ENCODE measurements around the gene DOCK3. TPM values are rescaled to one million over a fixed set of nuclear protein-coding genes. Genes with fewer than 3 reads are reported as not detected.

Gene DOCK3
- total and polyA plus RNA-seq, 2 of the 4 experiments (the other 2 are of a cell fraction) = under 0.01 to 0.12 TPM

DNA sequence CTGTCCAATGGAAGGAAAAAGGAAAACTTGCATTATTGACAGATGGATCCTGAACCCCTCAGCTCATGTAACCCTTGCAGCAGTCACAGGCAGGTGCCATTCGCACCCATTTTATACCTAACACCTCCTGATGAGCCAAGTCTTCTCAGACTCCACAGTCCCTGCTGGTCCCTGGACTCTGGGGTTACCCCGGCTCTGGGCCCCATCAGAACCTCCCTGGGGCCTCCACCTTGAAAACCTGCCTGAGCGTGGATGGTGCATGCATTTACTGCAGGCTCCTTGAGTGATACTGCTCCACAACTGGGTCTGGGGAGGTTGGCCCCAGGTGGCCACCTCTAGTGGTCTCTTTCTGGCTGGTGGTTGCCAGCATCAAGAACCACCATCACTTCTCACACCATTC, 15.9 kb upstream of the DOCK3 start:
- Histone ChIP-seq H2AK5ac (ENCODE audit: low read depth, low read length) (no peak overlapping the region), H3K4me1 (ENCODE audit: control insufficient read depth, insufficient read depth, low read length) (no peaks in the 10 kb centered on the region), H3K9ac (ENCODE audit: low read depth, low read length) (no peak overlapping the region), H4K5ac (ENCODE audit: low read depth, low read length) (no peak overlapping the region), H3K9me3 (ENCODE audit: control insufficient read depth, insufficient read depth, low read length) (no peaks in the 10 kb centered on the region), H4K91ac (ENCODE audit: insufficient read depth, low read depth, low read length) (no peak overlapping the region), H3K9me1 (ENCODE audit: insufficient read depth, low read length) (no peaks in the 10 kb centered on the region), H3K79me1 (ENCODE audit: low read depth in 1 of 2, low read length in 2 of 2) (no peaks in the 10 kb centered on the region), H4K8ac (ENCODE audit: low read depth in 2 of 2, low read length in 2 of 2) (no peak overlapping the region), H3K4ac (ENCODE audit: low read depth, low read length) (no peak overlapping the region), H2BK5ac (ENCODE audit: low read depth, low read length, poor library complexity, severe bottlenecking) (no peak overlapping the region), H3K23ac (ENCODE audit: low read depth, low read length) (no peak overlapping the region), H2AK9ac (replicated peaks; ENCODE audit: low read depth, low read length, poor library complexity) (no peak overlapping the region), H2BK120ac (ENCODE audit: low read depth, low read length) (no peak overlapping the region), H4K20me1 (ENCODE audit: insufficient read depth, low read length) (no peaks in the 10 kb centered on the region; the same call in 1 of the 2 replicates), H3K56ac (ENCODE audit: extremely low read depth, insufficient read depth, low read length) (no peak overlapping the region), H3K36me3 (ENCODE audit: control insufficient read depth, insufficient read depth, low read length) (no peaks in the 10 kb centered on the region), H2BK20ac (ENCODE audit: low read depth, low read length) (no peak overlapping the region), H2BK15ac (ENCODE audit: low read depth, low read length) (no peak overlapping the region), H3K27ac (ENCODE audit: insufficient read depth, low read length) (no peak overlapping the region), H3K27me3 (ENCODE audit: control insufficient read depth, insufficient read depth, low read length) (peaks cover 3% of the 10 kb centered on the region; the same call in 1 of the 2 replicates), H3K18ac (ENCODE audit: low read depth, low read length) (no peak overlapping the region), H3K14ac (replicated peaks; ENCODE audit: low read depth, low read length) (no peak overlapping the region), H3K4me3 (ENCODE audit: insufficient read depth, low read depth, low read length) (no peak overlapping the region), H3K4me2 (ENCODE audit: low read depth, low read length) (no peak overlapping the region), H2AFZ (replicated peaks; ENCODE audit: low read length, poor library complexity) (no peak overlapping the region)
- BruUV-seq (replicated peaks) = no TSS peak
- CTCF ChIA-PET = interaction anchor here (0.8 kb wide), 1 partner anchor 13 kb away, joined by 3 read pairs; no protein-coding TSS in a partner anchor
- 83% methylated on average over 1 of the region's 3 CpGs; no CpG with 5 or more reads in 1 of the 2 experiments for WGBS, 2 experiments (ENCODE audit: extremely low coverage in 2 of 2, insufficient read length in 1 of 2)
- dilution Hi-C loops (cut with HindIII; ENCODE audit: low sequenced_read_pairs, unreplicated experiment) (no loop called here), in situ Hi-C loops (cut with MboI; ENCODE audit: low sequenced_read_pairs) (no loop called here), intact Hi-C loops (cut with micrococcal nuclease) (no loop called here)
- DNase-seq = no peak
- no peak for TF ChIP-seq RCOR1 (IDR thresholded peaks at IDR 0.05; ENCODE audit: insufficient replicate concordance, low read length)
- TF ChIP-seq, protein P1, sequence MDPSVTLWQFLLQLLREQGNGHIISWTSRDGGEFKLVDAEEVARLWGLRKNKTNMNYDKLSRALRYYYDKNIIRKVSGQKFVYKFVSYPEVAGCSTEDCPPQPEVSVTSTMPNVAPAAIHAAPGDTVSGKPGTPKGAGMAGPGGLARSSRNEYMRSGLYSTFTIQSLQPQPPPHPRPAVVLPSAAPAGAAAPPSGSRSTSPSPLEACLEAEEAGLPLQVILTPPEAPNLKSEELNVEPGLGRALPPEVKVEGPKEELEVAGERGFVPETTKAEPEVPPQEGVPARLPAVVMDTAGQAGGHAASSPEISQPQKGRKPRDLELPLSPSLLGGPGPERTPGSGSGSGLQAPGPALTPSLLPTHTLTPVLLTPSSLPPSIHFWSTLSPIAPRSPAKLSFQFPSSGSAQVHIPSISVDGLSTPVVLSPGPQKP (IDR thresholded peaks at IDR 0.05; ENCODE audit: borderline replicate concordance, low read depth, low read length) = no peak
- no peak for TF ChIP-seq MAFK (IDR thresholded peaks at IDR 0.05; ENCODE audit: low read depth, low read length)
- no peak for TF ChIP-seq BHLHE40 (IDR thresholded peaks at IDR 0.05; ENCODE audit: low read depth, low read length)
- TF ChIP-seq, protein P2, sequence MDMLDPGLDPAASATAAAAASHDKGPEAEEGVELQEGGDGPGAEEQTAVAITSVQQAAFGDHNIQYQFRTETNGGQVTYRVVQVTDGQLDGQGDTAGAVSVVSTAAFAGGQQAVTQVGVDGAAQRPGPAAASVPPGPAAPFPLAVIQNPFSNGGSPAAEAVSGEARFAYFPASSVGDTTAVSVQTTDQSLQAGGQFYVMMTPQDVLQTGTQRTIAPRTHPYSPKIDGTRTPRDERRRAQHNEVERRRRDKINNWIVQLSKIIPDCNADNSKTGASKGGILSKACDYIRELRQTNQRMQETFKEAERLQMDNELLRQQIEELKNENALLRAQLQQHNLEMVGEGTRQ (IDR thresholded peaks at IDR 0.05; ENCODE audit: low read depth, low read length) = no peak
- TF ChIP-seq CEBPB (IDR thresholded peaks at IDR 0.05; ENCODE audit: low read depth, low read length) = no peak
- no peak for TF ChIP-seq RFX5 (IDR thresholded peaks at IDR 0.05; ENCODE audit: low read depth, low read length)
- no peak for TF ChIP-seq RAD21 (IDR thresholded peaks at IDR 0.05; ENCODE audit: low read length)
- TF ChIP-seq MAZ (IDR thresholded peaks at IDR 0.05; ENCODE audit: borderline replicate concordance, low read depth, low read length) = no peak
- TF ChIP-seq POLR2A (IDR thresholded peaks at IDR 0.05; ENCODE audit: low read depth, low read length) = no peak
- TF ChIP-seq FOS (IDR thresholded peaks at IDR 0.05; ENCODE audit: low read depth, low read length) = no peak
- no peak for TF ChIP-seq MXI1 (IDR thresholded peaks at IDR 0.05; ENCODE audit: borderline replicate concordance, low read depth, low read length)
- no peak for TF ChIP-seq SMC3 (IDR thresholded peaks at IDR 0.05; ENCODE audit: low read depth, low read length)
- TF ChIP-seq, protein P3, sequence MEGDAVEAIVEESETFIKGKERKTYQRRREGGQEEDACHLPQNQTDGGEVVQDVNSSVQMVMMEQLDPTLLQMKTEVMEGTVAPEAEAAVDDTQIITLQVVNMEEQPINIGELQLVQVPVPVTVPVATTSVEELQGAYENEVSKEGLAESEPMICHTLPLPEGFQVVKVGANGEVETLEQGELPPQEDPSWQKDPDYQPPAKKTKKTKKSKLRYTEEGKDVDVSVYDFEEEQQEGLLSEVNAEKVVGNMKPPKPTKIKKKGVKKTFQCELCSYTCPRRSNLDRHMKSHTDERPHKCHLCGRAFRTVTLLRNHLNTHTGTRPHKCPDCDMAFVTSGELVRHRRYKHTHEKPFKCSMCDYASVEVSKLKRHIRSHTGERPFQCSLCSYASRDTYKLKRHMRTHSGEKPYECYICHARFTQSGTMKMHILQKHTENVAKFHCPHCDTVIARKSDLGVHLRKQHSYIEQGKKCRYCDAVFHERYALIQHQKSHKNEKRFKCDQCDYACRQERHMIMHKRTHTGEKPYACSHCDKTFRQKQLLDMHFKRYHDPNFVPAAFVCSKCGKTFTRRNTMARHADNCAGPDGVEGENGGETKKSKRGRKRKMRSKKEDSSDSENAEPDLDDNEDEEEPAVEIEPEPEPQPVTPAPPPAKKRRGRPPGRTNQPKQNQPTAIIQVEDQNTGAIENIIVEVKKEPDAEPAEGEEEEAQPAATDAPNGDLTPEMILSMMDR (conservative IDR thresholded peaks at IDR 0.05; ENCODE audit: low read depth, low read length) = no peak
- TF ChIP-seq NFE2L2 (IDR thresholded peaks at IDR 0.05; ENCODE audit: low read depth, low read length) = no peak
- no peak for ATAC-seq (ENCODE audit: low read depth)
- POLR2A ChIA-PET (ENCODE audit: unreplicated experiment) = no interaction called here

Data from IMR-90 (cell line).